ENCODE results near the gene NOD2. TPM values are rescaled to one million over a fixed set of nuclear protein-coding genes. Genes with fewer than 3 reads are reported as not detected.

NOD2 gene
- total RNA-seq, 1 donor from 2014 or later = not detected

DNA sequence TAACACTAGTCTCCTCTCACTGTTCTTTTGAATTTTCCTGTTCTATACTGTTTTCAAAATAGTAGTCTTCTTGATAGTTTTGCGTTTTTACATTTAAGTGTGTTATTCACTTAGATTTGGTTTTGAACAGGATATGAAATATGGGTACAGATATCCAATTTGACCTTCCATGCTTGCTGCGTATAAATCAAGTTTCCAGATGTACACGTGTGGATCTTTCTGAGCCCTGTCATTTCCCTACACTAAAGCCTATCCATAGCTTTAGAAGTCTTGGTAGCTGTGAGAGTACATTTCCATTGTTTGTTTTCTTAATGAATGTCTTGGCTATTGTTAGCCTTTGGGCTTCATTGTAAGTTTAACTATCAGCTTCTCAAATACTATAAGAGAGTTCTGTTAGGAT, 68.8 kb downstream of the NOD2 start:
- no peaks in the 10 kb centered on the region for H3K4me1 Mint-ChIP-seq
- H3K79me2 ChIP-seq (ENCODE audit: low read depth) = no peaks in the 10 kb centered on the region

DNA sequence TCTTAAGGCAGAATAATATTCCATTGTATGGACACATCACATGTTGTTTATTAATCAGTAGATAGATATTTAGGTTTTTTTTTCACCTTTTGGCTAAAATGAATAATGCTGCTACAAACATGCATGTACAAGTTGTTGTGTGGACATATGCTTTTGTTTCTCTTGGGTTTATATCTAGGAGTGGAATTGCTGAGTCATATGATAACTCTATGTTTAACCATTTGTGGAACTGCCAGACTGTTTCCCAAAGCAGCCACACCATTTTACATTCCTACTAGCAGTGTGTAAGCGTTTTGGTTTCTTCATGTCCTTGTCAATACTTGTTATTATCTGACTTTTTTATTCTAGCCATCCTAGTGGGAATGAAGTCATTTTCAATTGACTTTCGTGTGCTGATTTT, 69.8 kb downstream of the NOD2 start:
- no peaks in the 10 kb centered on the region for H3K27me3 ChIP-seq
- no peaks in the 10 kb centered on the region for H3K9me3 ChIP-seq (ENCODE audit: low read depth)
- peaks cover 7% of the 10 kb centered on the region for H3K4me1 ChIP-seq
- DNase-seq (ENCODE audit: low spot score) = no peak
- H3K36me3 ChIP-seq = no peaks in the 10 kb centered on the region
- no peak overlapping the region for H3K4me3 ChIP-seq
- no peak overlapping the region for H3K27ac Mint-ChIP-seq
- TF ChIP-seq EZH2 (IDR thresholded peaks at IDR 0.05) (no peak), EZH2phosphoT487 (IDR thresholded peaks at IDR 0.05) (no peak)
- TF ChIP-seq, protein P1, sequence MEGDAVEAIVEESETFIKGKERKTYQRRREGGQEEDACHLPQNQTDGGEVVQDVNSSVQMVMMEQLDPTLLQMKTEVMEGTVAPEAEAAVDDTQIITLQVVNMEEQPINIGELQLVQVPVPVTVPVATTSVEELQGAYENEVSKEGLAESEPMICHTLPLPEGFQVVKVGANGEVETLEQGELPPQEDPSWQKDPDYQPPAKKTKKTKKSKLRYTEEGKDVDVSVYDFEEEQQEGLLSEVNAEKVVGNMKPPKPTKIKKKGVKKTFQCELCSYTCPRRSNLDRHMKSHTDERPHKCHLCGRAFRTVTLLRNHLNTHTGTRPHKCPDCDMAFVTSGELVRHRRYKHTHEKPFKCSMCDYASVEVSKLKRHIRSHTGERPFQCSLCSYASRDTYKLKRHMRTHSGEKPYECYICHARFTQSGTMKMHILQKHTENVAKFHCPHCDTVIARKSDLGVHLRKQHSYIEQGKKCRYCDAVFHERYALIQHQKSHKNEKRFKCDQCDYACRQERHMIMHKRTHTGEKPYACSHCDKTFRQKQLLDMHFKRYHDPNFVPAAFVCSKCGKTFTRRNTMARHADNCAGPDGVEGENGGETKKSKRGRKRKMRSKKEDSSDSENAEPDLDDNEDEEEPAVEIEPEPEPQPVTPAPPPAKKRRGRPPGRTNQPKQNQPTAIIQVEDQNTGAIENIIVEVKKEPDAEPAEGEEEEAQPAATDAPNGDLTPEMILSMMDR (IDR thresholded peaks at IDR 0.05) = no peak
- peaks cover 17% of the 10 kb centered on the region for H3K9me3 Mint-ChIP-seq
- no peak overlapping the region for H2AFZ ChIP-seq (replicated peaks)
- H3K4me3 Mint-ChIP-seq = no peak overlapping the region
- no peak overlapping the region for H3K27ac ChIP-seq
- no peaks in the 10 kb centered on the region for H3K79me2 ChIP-seq (ENCODE audit: low read depth)
- no peaks in the 10 kb centered on the region for H4K20me1 ChIP-seq (ENCODE audit: low read depth)
- H3K4me1 Mint-ChIP-seq = no peaks in the 10 kb centered on the region
- no peaks in the 10 kb centered on the region for H3K27me3 Mint-ChIP-seq (ENCODE audit: insufficient read depth, low read depth)
- no peak overlapping the region for H3K9ac ChIP-seq
- H3K36me3 Mint-ChIP-seq = peaks cover 16% of the 10 kb centered on the region
- no peaks in the 10 kb centered on the region for H3F3A ChIP-seq (ENCODE audit: low read depth)
- no peak overlapping the region for H3K4me2 ChIP-seq

More for the DNA sequence above, 68.8 kb downstream of the NOD2 start:
- Histone ChIP-seq H3K9me3 (ENCODE audit: low read depth) (no peaks in the 10 kb centered on the region), H3K4me1 (peaks cover 7% of the 10 kb centered on the region), H3K27ac (no peak overlapping the region), H3K4me2 (no peak overlapping the region), H3K36me3 (no peaks in the 10 kb centered on the region), H3K9ac (no peak overlapping the region), H3K4me3 (no peak overlapping the region), H4K20me1 (ENCODE audit: low read depth) (no peaks in the 10 kb centered on the region), H2AFZ (replicated peaks) (no peak overlapping the region), H3F3A (ENCODE audit: low read depth) (no peaks in the 10 kb centered on the region), H3K27me3 (no peaks in the 10 kb centered on the region)
- DNase-seq (ENCODE audit: low spot score) = no peak
- no peak overlapping the region for H3K4me3 Mint-ChIP-seq
- H3K36me3 Mint-ChIP-seq = peaks cover 12% of the 10 kb centered on the region
- H3K27ac Mint-ChIP-seq = no peak overlapping the region
- H3K27me3 Mint-ChIP-seq (ENCODE audit: insufficient read depth, low read depth) = no peaks in the 10 kb centered on the region
- TF ChIP-seq, protein P1 (IDR thresholded peaks at IDR 0.05) = no peak
- no peak for TF ChIP-seq EZH2 (IDR thresholded peaks at IDR 0.05)
- TF ChIP-seq EZH2phosphoT487 (IDR thresholded peaks at IDR 0.05) = no peak
- peaks cover 13% of the 10 kb centered on the region for H3K9me3 Mint-ChIP-seq

DNA sequence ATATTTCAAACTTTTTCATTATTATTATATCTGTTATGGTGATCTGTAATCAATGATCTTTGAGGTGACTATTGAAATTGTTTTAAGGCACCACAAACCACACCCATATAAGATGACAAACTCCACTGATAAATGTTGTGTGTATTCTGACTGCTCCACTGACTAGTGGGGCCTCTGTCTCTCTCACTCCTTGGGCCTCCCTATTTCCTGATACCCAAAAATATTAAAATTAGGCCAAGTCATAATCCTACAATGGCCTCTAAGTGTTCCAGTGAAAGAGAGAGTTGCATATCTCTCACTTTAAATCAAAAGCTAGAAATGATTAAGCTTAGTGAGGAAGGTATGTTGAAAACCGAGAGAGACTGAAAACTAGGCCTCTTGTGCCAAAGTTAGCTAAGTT, 71.9 kb downstream of the NOD2 start:
- no peak for DNase-seq (ENCODE audit: low spot score)
- Histone ChIP-seq H3K4me2 (no peak overlapping the region), H2AFZ (replicated peaks) (no peak overlapping the region), H3K79me2 (ENCODE audit: low read depth) (no peaks in the 10 kb centered on the region), H3K27me3 (no peaks in the 10 kb centered on the region), H3K4me1 (peaks cover 7% of the 10 kb centered on the region), H3K36me3 (no peaks in the 10 kb centered on the region), H3F3A (ENCODE audit: low read depth) (no peaks in the 10 kb centered on the region), H3K27ac (no peak overlapping the region), H4K20me1 (ENCODE audit: low read depth) (no peaks in the 10 kb centered on the region), H3K9me3 (ENCODE audit: low read depth) (no peaks in the 10 kb centered on the region), H3K9ac (no peak overlapping the region), H3K4me3 (no peak overlapping the region)
- H3K27ac Mint-ChIP-seq = no peak overlapping the region
- no peaks in the 10 kb centered on the region for H3K27me3 Mint-ChIP-seq (ENCODE audit: insufficient read depth, low read depth)
- H3K36me3 Mint-ChIP-seq = peaks cover 20% of the 10 kb centered on the region
- TF ChIP-seq EZH2phosphoT487 (IDR thresholded peaks at IDR 0.05) (no peak), EZH2 (IDR thresholded peaks at IDR 0.05) (no peak)
- TF ChIP-seq, protein P1 (IDR thresholded peaks at IDR 0.05) = no peak
- peaks cover 20% of the 10 kb centered on the region for H3K9me3 Mint-ChIP-seq
- H3K4me3 Mint-ChIP-seq = no peak overlapping the region
- no peaks in the 10 kb centered on the region for H3K4me1 Mint-ChIP-seq

Measured in neural progenitor cell (in vitro differentiated cells).